Kidney (tissue), 14 donors: ENCODE results near the gene BCAS3. TPM values are rescaled to one million over a fixed set of nuclear protein-coding genes. Genes with fewer than 3 reads are reported as not detected.
"Not testable (repeated sequence)": the region's sequence is repeated elsewhere in the genome, so short reads cannot be mapped to it uniquely, and the experiment has no call there.

Source experiments
- DNase-seq, 5 donors: peaks; one replicate each; pipeline ENCODE4 v3.0.0-alpha.2; 2013 to 2020
- FAIRE-seq: peaks from 2 replicates; lab custom pipeline; 2012; peaks lifted over from hg19 to GRCh38; lab: Jason Lieb, UNC
- H3K27ac ChIP-seq, 2 donors: one replicate each; pipeline ENCODE4 v1.7.0; 2013; ENCODE audit warnings: low read depth in 2 of 2, low read length in 2 of 2, inconsistent platforms in 1 of 2
- H3K27me3 ChIP-seq: one replicate; pipeline ENCODE4 v1.7.1; 2013; ENCODE audit warnings: low read length, inconsistent platforms; ENCODE audit not compliant: control insufficient read depth, insufficient read depth
- H3K36me3 ChIP-seq, 3 donors: one replicate each; pipeline versions ENCODE4 v1.7.0 to v1.7.1; 2013; ENCODE audit warnings: low read length in 3 of 3, control low read depth in 1 of 3, inconsistent platforms in 1 of 3; ENCODE audit not compliant: insufficient read depth in 3 of 3, control insufficient read depth in 2 of 3
- H3K4me1 ChIP-seq, 3 donors: one replicate each; pipeline versions ENCODE4 v1.7.0 to v1.7.1; 2013; ENCODE audit warnings: low read length in 3 of 3, inconsistent platforms in 1 of 3, low read depth in 1 of 3; ENCODE audit not compliant: control insufficient read depth in 2 of 3, insufficient read depth in 2 of 3
- H3K4me3 ChIP-seq, 3 donors: one replicate each; pipeline versions ENCODE4 v1.7.0 to v1.8.1; 2013; ENCODE audit warnings: low read length in 3 of 3, control low read depth in 1 of 3, inconsistent platforms in 1 of 3
- H3K9ac ChIP-seq, 3 donors: one replicate each; pipeline versions ENCODE4 v1.7.0 to v1.7.1; 2013; ENCODE audit warnings: low read length in 3 of 3, control low read depth in 1 of 3, inconsistent platforms in 1 of 3
- H3K9me3 ChIP-seq, 3 donors: one replicate each; pipeline versions ENCODE4 v1.7.0 to v1.7.1; 2013; ENCODE audit warnings: low read length in 3 of 3, control low read depth in 1 of 3, inconsistent platforms in 1 of 3; ENCODE audit not compliant: control insufficient read depth in 2 of 3, insufficient read depth in 1 of 3
- intact Hi-C: fragments of 100-400 bp; cut with DNase I; formaldehyde crosslinking; loops from one replicate; pipeline ENCODE4 v1.11.1; 2022
- polyA plus RNA-seq: library from polyadenylated mRNA; stranded (reverse); fragments of 350-450 nt; fragmentation: Illumina TruSeq; extraction: RNeasy Lipid Tissue Mini Kit (QIAGEN cat#74804); gene quantifications from one replicate; pipeline ENCODE4 v1.2.3, GENCODE V29; 2014; ENCODE audit warnings: low read depth, low replicate concordance; ENCODE audit not compliant: insufficient read depth
- total RNA-seq: library from RNA; stranded (reverse); fragmentation: NEBNext Ultra II Directional; extraction: Animal tissue kit (Norgen Biotek cat#: 25700); gene quantifications from one replicate; pipeline ENCODE4 v1.2.1, GENCODE V29; 2021
- TF ChIP-seq, protein P1 (sequence below): IDR thresholded peaks from 3 replicates; pipeline ENCODE4 v1.5.1; 2012; ENCODE audit warnings: mild to moderate bottlenecking, moderate library complexity, borderline replicate concordance; ENCODE audit not compliant: insufficient read depth; ENCODE audit errors: extremely low read depth
- donor health status: control.
- donor health status: control.
- donor health status: control.
- donor health status: control.
- donor health status: control.
- donor health status: DM: yes; HTN: yes; CAD: no.
- donor health status: Normal renal cell carcinoma (clear cell type).

BCAS3 gene
- total and polyA plus RNA-seq, 2 donors from 2014 or later, result 18.3 to 44.1 TPM

GRCh38 chr17:60757437-60757836, 79.8 kb downstream of the BCAS3 start:
- intact Hi-C loops, result no loop called here

DNA sequence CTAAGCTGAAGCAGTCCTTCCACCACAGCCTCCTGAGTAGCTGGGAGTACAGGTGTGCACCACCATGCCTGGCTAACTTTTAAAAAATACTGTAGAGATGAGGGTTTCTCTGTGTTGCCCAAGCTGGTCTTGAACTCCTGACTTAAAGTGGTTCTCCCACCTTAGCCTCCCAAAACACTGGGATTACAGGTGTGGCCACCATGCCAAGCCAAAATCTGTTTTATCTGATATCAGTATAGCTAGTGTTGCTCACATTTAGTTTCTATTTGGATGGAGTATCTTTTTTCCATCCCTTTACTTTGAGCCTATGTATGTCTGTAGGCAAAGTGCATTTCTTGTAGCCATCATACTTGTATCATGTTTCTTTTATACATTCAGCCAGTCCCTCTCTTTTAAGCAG, 82.1 kb downstream of the BCAS3 start:
- DNase-seq, result no peak
- no peak overlapping the region for H3K4me3 ChIP-seq
- FAIRE-seq, result no peak
- H3K4me1 ChIP-seq, result no peaks in the 10 kb centered on the region
- no peaks in the 10 kb centered on the region for H3K27me3 ChIP-seq
- intact Hi-C loops, result no loop called here
- H3K36me3 ChIP-seq, result no peaks in the 10 kb centered on the region
- peaks cover 0 to 4% (median 0%) of the 10 kb centered on the region in 3 donors for H3K9me3 ChIP-seq
- no peak overlapping the region for H3K27ac ChIP-seq
- H3K9ac ChIP-seq, result no peak overlapping the region
- TF ChIP-seq, protein P1, sequence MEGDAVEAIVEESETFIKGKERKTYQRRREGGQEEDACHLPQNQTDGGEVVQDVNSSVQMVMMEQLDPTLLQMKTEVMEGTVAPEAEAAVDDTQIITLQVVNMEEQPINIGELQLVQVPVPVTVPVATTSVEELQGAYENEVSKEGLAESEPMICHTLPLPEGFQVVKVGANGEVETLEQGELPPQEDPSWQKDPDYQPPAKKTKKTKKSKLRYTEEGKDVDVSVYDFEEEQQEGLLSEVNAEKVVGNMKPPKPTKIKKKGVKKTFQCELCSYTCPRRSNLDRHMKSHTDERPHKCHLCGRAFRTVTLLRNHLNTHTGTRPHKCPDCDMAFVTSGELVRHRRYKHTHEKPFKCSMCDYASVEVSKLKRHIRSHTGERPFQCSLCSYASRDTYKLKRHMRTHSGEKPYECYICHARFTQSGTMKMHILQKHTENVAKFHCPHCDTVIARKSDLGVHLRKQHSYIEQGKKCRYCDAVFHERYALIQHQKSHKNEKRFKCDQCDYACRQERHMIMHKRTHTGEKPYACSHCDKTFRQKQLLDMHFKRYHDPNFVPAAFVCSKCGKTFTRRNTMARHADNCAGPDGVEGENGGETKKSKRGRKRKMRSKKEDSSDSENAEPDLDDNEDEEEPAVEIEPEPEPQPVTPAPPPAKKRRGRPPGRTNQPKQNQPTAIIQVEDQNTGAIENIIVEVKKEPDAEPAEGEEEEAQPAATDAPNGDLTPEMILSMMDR, result no peak

More at GRCh38 chr17:60757437-60757836, 79.8 kb downstream of the BCAS3 start:
- Histone ChIP-seq H3K36me3 (no peaks in the 10 kb centered on the region), H3K9ac (no peak overlapping the region), H3K27ac (no peak overlapping the region), H3K27me3 (no peaks in the 10 kb centered on the region), H3K9me3 (peaks cover 0 to 4% (median 0%) of the 10 kb centered on the region in 3 donors), H3K4me3 (no peak overlapping the region), H3K4me1 (no peaks in the 10 kb centered on the region)
- FAIRE-seq (no peak), DNase-seq (no peak)
- TF ChIP-seq, protein P1, result no peak

GRCh38 chr17:60761301-60761700, 83.7 kb downstream of the BCAS3 start:
- DNase-seq, intact Hi-C loops, H3K36me3 ChIP-seq, FAIRE-seq, H3K4me1 ChIP-seq, H3K4me3 ChIP-seq, H3K27ac ChIP-seq, H3K9ac ChIP-seq, H3K27me3 ChIP-seq, H3K9me3 ChIP-seq: not testable (repeated sequence)

GRCh38 chr17:60766778-60767190, 89.1 kb downstream of the BCAS3 start:
- TF ChIP-seq, protein P1, result no peak
- Histone ChIP-seq H3K4me3 (no peak overlapping the region), H3K4me1 (no peaks in the 10 kb centered on the region), H3K27me3 (no peaks in the 10 kb centered on the region), H3K36me3 (no peaks in the 10 kb centered on the region), H3K9me3 (no peaks in the 10 kb centered on the region), H3K27ac (no peak overlapping the region), H3K9ac (no peak overlapping the region)
- DNase-seq (no peak), FAIRE-seq (no peak)
- intact Hi-C loops, result no loop called here
